ENCODE results near the gene HCFC1R1.

The HCFC1R1 gene

GRCh38 chr16:2991566-2992261 is 32.0 kb downstream of the HCFC1R1 start:
- DNase-seq = no peak

- peak; percentile 15 for DNase-seq
Observed at GRCh38 chr16:2990891-2991290, 32.9 kb downstream of the HCFC1R1 start.

- DNase-seq = no peak
Observed at GRCh38 chr16:2988590-2989099, 35.1 kb downstream of the HCFC1R1 start.

- no peak for DNase-seq
Observed at GRCh38 chr16:2987833-2988232, 35.9 kb downstream of the HCFC1R1 start.

GRCh38 chr16:2987286-2987685 is 36.5 kb downstream of the HCFC1R1 start:
- DNase-seq = no peak

- DNase-seq = no peak
Observed at GRCh38 chr16:2986623-2987188, 37.0 kb downstream of the HCFC1R1 start.

GRCh38 chr16:2985893-2986355 is 37.8 kb downstream of the HCFC1R1 start:
- peak; percentile 20 for DNase-seq

GRCh38 chr16:2985462-2985861 is 38.3 kb downstream of the HCFC1R1 start:
- no peak for DNase-seq

- DNase-seq = peak; percentile 84
Observed at GRCh38 chr16:2983706-2984136, 40.0 kb downstream of the HCFC1R1 start.

- DNase-seq = no peak
Observed at GRCh38 chr16:2982402-2982801, 41.3 kb downstream of the HCFC1R1 start.

GRCh38 chr16:2981899-2982250 is 41.9 kb downstream of the HCFC1R1 start:
- DNase-seq = no peak

GRCh38 chr16:2981177-2981898 is 42.4 kb downstream of the HCFC1R1 start:
- DNase-seq = no peak

- peak; percentile 89 for DNase-seq
Observed at GRCh38 chr16:2980227-2981176, 43.2 kb downstream of the HCFC1R1 start, which contains the start of gene PKMYT1. PKMYT1 (minus strand) TSS chr16:2980446; CDS start chr16:2979657, 789 bp downstream.

GRCh38 chr16:2979669-2980226 is 44.0 kb downstream of the HCFC1R1 start:
- DNase-seq = peak; percentile 45

- DNase-seq = peak; percentile 17
Observed at GRCh38 chr16:2977440-2977839, 46.3 kb downstream of the HCFC1R1 start.

GRCh38 chr16:2976673-2977072 is 47.1 kb downstream of the HCFC1R1 start:
- no peak for DNase-seq

GRCh38 chr16:2976201-2976600 is 47.5 kb downstream of the HCFC1R1 start:
- no peak for DNase-seq

GRCh38 chr16:2975161-2975795 is 48.5 kb downstream of the HCFC1R1 start:
- DNase-seq = no peak

- DNase-seq = no peak
Observed at GRCh38 chr16:2974319-2975056, 49.3 kb downstream of the HCFC1R1 start.

GRCh38 chr16:2973605-2974318 is 50.0 kb downstream of the HCFC1R1 start:
- DNase-seq = no peak

All from DMS53 (cell line).